SH-SY5Y (cell line): ENCODE measurements around the gene SEMA3F.

Experiments used
- GATA2 ChIP-seq: IDR thresholded peaks from 2 replicates; pipeline ENCODE4 v1.6.1; 2011; ENCODE audit warnings: mild to moderate bottlenecking, low read depth, low read length
- GATA3 ChIP-seq: IDR thresholded peaks from 2 replicates; pipeline ENCODE4 v1.6.1; 2011; ENCODE audit warnings: low read depth, mild to moderate bottlenecking, low read length, moderate library complexity

- TF ChIP-seq GATA2: no peak
- TF ChIP-seq GATA3: no peak
Measured at GRCh38 chr3:50154840-50155490, at the start of gene SEMA3F.
